HCT116 (cell line): ENCODE results near the gene EVC2.

Experiments
- CTCF ChIP-seq, 3 experiments: fragments of 200-600 bp in 1 of 3; sonication (generic) in 1 of 3; IDR thresholded peaks in 2 of 3; conservative IDR thresholded peaks in 1 of 3; 2 replicates each; pipeline ENCODE4 v1.5.1; 2012 to 2017; ENCODE audit warnings: low read depth in 2 of 3, low read length in 2 of 3, antibody characterized with exemption in 1 of 3, borderline replicate concordance in 1 of 3, control low read depth in 1 of 3, mild to moderate bottlenecking in 1 of 3, mixed read lengths in 1 of 3, mixed run types in 1 of 3, moderate library complexity in 1 of 3; ENCODE audit not compliant: insufficient read depth in 1 of 3
- EGR1 ChIP-seq: IDR thresholded peaks from 2 replicates; pipeline ENCODE4 v1.6.1; 2012; ENCODE audit warnings: low read depth
- EZH2 ChIP-seq: fragments of 200-600 bp; sonication (generic); IDR thresholded peaks from 2 replicates; pipeline ENCODE4 v1.6.1; 2017; ENCODE audit warnings: antibody characterized with exemption, mixed run types
- JUND ChIP-seq: IDR thresholded peaks from 2 replicates; pipeline ENCODE4 v1.6.1; 2012
- POLR2A ChIP-seq: IDR thresholded peaks from 2 replicates; pipeline ENCODE4 v1.7.0; 2011; ENCODE audit warnings: borderline replicate concordance; ENCODE audit not compliant: insufficient read depth, insufficient read length; ENCODE audit errors: extremely low read depth
- POLR2AphosphoS5 ChIP-seq: IDR thresholded peaks from 2 replicates; pipeline ENCODE4 v1.6.1; 2011; ENCODE audit warnings: mild to moderate bottlenecking, low read depth, low read length, moderate library complexity
- REST ChIP-seq: IDR thresholded peaks from 2 replicates; pipeline ENCODE4 v1.6.1; 2012; ENCODE audit warnings: low read depth
- YY1 ChIP-seq: IDR thresholded peaks from 2 replicates; pipeline ENCODE4 v1.6.1; 2011; ENCODE audit warnings: low read length, low read depth, moderate library complexity, mild to moderate bottlenecking; ENCODE audit not compliant: insufficient replicate concordance; ENCODE audit errors: extremely low read depth

- no peak for TF ChIP-seq REST
- TF ChIP-seq POLR2A, result no peak
- TF ChIP-seq CTCF (IDR thresholded peaks at IDR 0.05 in 2 of 3, conservative IDR thresholded peaks at IDR 0.05 in 1 of 3; ENCODE audit: borderline replicate concordance in 1 of 3, insufficient read depth in 1 of 3, low read depth in 2 of 3, low read length in 2 of 3), result no peak
- TF ChIP-seq EZH2, result no peak
- no peak for TF ChIP-seq YY1
- no peak for TF ChIP-seq EGR1
- TF ChIP-seq JUND, result no peak
- no peak for TF ChIP-seq POLR2AphosphoS5
Observed at GRCh38 chr4:5541169-5541568, 167.2 kb downstream of the EVC2 start.
